ENCODE measurements around the gene RRAGD. TPM values are rescaled to one million over a fixed set of nuclear protein-coding genes. Genes with fewer than 3 reads are reported as not detected.

Gene RRAGD
- total and polyA plus RNA-seq, 2 experiments from 2014 or later: 7.0 to 20.1 TPM

GRCh38 chr6:89347825-89348224 lies 64.2 kb downstream of the RRAGD start:
- 0 out of 2 replicates have a peak, but pooled peaks cover 4% of the 10 kb centered on the region for H3F3A ChIP-seq (replicated peaks; ENCODE audit: low read depth)
- H3K36me3 ChIP-seq (ENCODE audit: insufficient read depth): no peaks in the 10 kb centered on the region
- Mint-ChIP-seq H3K27me3 (ENCODE audit: insufficient read depth, low read depth, poor library complexity) (peaks cover 7% of the 10 kb centered on the region), H3K9me3 (no peaks in the 10 kb centered on the region), H3K4me1 (peaks cover 22% of the 10 kb centered on the region), H3K27ac (no peak overlapping the region), H3K36me3 (ENCODE audit: low read depth) (no peaks in the 10 kb centered on the region), H3K4me3 (no peak overlapping the region)
- DNase-seq (ENCODE audit: low spot score): no peak
- no peaks in the 10 kb centered on the region for H3K9me2 ChIP-seq (ENCODE audit: insufficient read depth)
- H3K27me3 ChIP-seq (ENCODE audit: insufficient read depth): peaks cover 12% of the 10 kb centered on the region
- no peak overlapping the region for H2AFZ ChIP-seq
- H3K4me1 ChIP-seq (ENCODE audit: insufficient read depth): peaks cover 8% of the 10 kb centered on the region; the same call in 1 of the 2 replicates
- ATAC-seq: no peak
- no peak overlapping the region for H3K4me3 ChIP-seq
- H4K20me1 ChIP-seq (replicated peaks; ENCODE audit: insufficient read depth): no peaks in the 10 kb centered on the region
- H3K79me2 ChIP-seq (replicated peaks; ENCODE audit: insufficient read depth): no peaks in the 10 kb centered on the region; the same call in 1 of the 2 replicates
- no peak overlapping the region for H3K4me2 ChIP-seq
- no peak overlapping the region for H3K27ac ChIP-seq (ENCODE audit: low read depth)
- TF ChIP-seq, protein P1, sequence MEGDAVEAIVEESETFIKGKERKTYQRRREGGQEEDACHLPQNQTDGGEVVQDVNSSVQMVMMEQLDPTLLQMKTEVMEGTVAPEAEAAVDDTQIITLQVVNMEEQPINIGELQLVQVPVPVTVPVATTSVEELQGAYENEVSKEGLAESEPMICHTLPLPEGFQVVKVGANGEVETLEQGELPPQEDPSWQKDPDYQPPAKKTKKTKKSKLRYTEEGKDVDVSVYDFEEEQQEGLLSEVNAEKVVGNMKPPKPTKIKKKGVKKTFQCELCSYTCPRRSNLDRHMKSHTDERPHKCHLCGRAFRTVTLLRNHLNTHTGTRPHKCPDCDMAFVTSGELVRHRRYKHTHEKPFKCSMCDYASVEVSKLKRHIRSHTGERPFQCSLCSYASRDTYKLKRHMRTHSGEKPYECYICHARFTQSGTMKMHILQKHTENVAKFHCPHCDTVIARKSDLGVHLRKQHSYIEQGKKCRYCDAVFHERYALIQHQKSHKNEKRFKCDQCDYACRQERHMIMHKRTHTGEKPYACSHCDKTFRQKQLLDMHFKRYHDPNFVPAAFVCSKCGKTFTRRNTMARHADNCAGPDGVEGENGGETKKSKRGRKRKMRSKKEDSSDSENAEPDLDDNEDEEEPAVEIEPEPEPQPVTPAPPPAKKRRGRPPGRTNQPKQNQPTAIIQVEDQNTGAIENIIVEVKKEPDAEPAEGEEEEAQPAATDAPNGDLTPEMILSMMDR (conservative IDR thresholded peaks at IDR 0.05; ENCODE audit: low read depth in 2 of 2): no peak
- TF ChIP-seq, protein P2, sequence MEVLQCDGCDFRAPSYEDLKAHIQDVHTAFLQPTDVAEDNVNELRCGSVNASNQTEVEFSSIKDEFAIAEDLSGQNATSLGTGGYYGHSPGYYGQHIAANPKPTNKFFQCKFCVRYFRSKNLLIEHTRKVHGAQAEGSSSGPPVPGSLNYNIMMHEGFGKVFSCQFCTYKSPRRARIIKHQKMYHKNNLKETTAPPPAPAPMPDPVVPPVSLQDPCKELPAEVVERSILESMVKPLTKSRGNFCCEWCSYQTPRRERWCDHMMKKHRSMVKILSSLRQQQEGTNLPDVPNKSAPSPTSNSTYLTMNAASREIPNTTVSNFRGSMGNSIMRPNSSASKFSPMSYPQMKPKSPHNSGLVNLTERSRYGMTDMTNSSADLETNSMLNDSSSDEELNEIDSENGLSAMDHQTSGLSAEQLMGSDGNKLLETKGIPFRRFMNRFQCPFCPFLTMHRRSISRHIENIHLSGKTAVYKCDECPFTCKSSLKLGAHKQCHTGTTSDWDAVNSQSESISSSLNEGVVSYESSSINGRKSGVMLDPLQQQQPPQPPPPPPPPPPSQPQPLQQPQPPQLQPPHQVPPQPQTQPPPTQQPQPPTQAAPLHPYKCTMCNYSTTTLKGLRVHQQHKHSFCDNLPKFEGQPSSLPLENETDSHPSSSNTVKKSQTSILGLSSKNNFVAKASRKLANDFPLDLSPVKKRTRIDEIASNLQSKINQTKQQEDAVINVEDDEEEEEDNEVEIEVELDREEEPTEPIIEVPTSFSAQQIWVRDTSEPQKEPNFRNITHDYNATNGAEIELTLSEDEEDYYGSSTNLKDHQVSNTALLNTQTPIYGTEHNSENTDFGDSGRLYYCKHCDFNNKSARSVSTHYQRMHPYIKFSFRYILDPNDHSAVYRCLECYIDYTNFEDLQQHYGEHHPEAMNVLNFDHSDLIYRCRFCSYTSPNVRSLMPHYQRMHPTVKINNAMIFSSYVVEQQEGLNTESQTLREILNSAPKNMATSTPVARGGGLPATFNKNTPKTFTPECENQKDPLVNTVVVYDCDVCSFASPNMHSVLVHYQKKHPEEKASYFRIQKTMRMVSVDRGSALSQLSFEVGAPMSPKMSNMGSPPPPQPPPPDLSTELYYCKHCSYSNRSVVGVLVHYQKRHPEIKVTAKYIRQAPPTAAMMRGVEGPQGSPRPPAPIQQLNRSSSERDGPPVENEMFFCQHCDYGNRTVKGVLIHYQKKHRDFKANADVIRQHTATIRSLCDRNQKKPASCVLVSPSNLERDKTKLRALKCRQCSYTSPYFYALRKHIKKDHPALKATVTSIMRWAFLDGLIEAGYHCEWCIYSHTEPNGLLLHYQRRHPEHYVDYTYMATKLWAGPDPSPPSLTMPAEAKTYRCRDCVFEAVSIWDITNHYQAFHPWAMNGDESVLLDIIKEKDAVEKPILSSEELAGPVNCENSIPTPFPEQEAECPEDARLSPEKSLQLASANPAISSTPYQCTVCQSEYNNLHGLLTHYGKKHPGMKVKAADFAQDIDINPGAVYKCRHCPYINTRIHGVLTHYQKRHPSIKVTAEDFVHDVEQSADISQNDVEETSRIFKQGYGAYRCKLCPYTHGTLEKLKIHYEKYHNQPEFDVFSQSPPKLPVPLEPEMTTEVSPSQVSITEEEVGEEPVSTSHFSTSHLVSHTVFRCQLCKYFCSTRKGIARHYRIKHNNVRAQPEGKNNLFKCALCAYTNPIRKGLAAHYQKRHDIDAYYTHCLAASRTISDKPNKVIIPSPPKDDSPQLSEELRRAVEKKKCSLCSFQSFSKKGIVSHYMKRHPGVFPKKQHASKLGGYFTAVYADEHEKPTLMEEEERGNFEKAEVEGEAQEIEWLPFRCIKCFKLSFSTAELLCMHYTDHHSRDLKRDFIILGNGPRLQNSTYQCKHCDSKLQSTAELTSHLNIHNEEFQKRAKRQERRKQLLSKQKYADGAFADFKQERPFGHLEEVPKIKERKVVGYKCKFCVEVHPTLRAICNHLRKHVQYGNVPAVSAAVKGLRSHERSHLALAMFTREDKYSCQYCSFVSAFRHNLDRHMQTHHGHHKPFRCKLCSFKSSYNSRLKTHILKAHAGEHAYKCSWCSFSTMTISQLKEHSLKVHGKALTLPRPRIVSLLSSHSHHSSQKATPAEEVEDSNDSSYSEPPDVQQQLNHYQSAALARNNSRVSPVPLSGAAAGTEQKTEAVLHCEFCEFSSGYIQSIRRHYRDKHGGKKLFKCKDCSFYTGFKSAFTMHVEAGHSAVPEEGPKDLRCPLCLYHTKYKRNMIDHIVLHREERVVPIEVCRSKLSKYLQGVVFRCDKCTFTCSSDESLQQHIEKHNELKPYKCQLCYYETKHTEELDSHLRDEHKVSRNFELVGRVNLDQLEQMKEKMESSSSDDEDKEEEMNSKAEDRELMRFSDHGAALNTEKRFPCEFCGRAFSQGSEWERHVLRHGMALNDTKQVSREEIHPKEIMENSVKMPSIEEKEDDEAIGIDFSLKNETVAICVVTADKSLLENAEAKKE (CRISPR knock-in tag; IDR thresholded peaks at IDR 0.05): no peak
- no peak for TF ChIP-seq ETS1 (IDR thresholded peaks at IDR 0.05)
